Uterus (tissue), 2 donors: Measurements from ENCODE around the gene IRGQ.

ENCODE experiments used
- CTCF ChIP-seq, 4 experiments: fragments of 200-600 bp in 2 of 4; fragments of 450-650 bp in 2 of 4; sonication (generic) in 2 of 4; IDR thresholded peaks; one replicate each; pipeline ENCODE4 v1.5.1; 2016 to 2019; ENCODE audit warnings: antibody characterized with exemption in 4 of 4, mild to moderate bottlenecking in 2 of 4, moderate library complexity in 1 of 4
- POLR2A ChIP-seq, 2 donors: fragments of 450-650 bp; IDR thresholded peaks; one replicate each; pipeline ENCODE4 v1.6.1; 2016; ENCODE audit warnings: antibody characterized with exemption in 2 of 2, mild to moderate bottlenecking in 1 of 2, moderate library complexity in 1 of 2

- TF ChIP-seq CTCF (IDR thresholded peaks at IDR 0.05) = no peak
- TF ChIP-seq POLR2A (IDR thresholded peaks at IDR 0.05) = no peak
These were observed 44.5 kb upstream of the IRGQ start for GRCh38 chr19:43640424-43640757.
